K562 (cell line): ENCODE measurements around the gene ZC3H11A. TPM values are rescaled to one million over a fixed set of nuclear protein-coding genes. Genes with fewer than 3 reads are reported as not detected.

Experiments
- CBFA2T2 ChIP-seq: fragments of 450-650 bp; conservative IDR thresholded peaks from 2 replicates; pipeline ENCODE4 v1.6.1; 2017; ENCODE audit warnings: mild to moderate bottlenecking
- ESRRB ChIP-seq: fragments of 250-450 bp; sonication (Bioruptor Pico); IDR thresholded peaks from 2 replicates; pipeline ENCODE4 v1.5.0; 2020; ENCODE audit warnings: mild to moderate bottlenecking, moderate library complexity, borderline replicate concordance
- ETS2 ChIP-seq: IDR thresholded peaks from 2 replicates; pipeline ENCODE4 v1.6.1; 2016; ENCODE audit warnings: borderline replicate concordance, missing genetic modification characterization, mild to moderate bottlenecking, moderate library complexity, missing compliant biosample characterization; ENCODE audit not compliant: poor library complexity, severe bottlenecking
- LARP7 ChIP-seq: fragments of 450-650 bp; IDR thresholded peaks from 2 replicates; pipeline ENCODE4 v1.6.1; 2016
- MAFF ChIP-seq: IDR thresholded peaks from 2 replicates; pipeline ENCODE4 v1.6.1; 2012; ENCODE audit warnings: low read length, improper control_type of control experiment
- NONO ChIP-seq, 2 experiments: fragments of 200-400 bp in 1 of 2; fragments of 450-650 bp in 1 of 2; formaldehyde crosslinking in 1 of 2; IDR thresholded peaks; 2 replicates each; pipeline ENCODE4 v1.6.1; 2017; ENCODE audit warnings: low read depth in 2 of 2, mild to moderate bottlenecking in 2 of 2, moderate library complexity in 2 of 2, low read length in 1 of 2
- POLR2AphosphoS5 ChIP-seq: IDR thresholded peaks from 2 replicates; pipeline ENCODE4 v1.6.1; 2011; ENCODE audit warnings: mild to moderate bottlenecking, low read depth, low read length, moderate library complexity; ENCODE audit not compliant: control insufficient read depth, insufficient read depth
- SLC30A9 ChIP-seq: fragments of 250-450 bp; sonication (Bioruptor Pico); IDR thresholded peaks from 2 replicates; pipeline ENCODE4 v1.8.0; 2022; ENCODE audit warnings: mild to moderate bottlenecking, moderate library complexity
- ZKSCAN3 ChIP-seq: fragments of 250-450 bp; sonication (Bioruptor Pico); IDR thresholded peaks from 2 replicates; pipeline ENCODE4 v1.4.0; 2020
- ZNF507 ChIP-seq: conservative IDR thresholded peaks from 2 replicates; pipeline ENCODE4 v1.6.1; 2017; ENCODE audit warnings: missing genetic modification characterization, missing compliant biosample characterization
- polyA plus RNA-seq, 8 experiments: library from polyadenylated mRNA; depleted of rRNA in 4 of 8; stranded (reverse) in 5 of 8; unstranded in 3 of 8; fragments of >200 nt; fragmentation: Nextera tagmentation in 2 of 8; fragmentation: Illumina TruSeq in 1 of 8; extraction: Ambion mirVana in 2 of 8; extraction: Trizol in 1 of 8; gene quantifications; 2 replicates each; pipeline versions ENCODE4 v1.2.1 to v1.2.3, GENCODE V29; 2011 to 2014; ENCODE audit warnings: inconsistent platforms in 1 of 8, missing spikeins in 1 of 8
- total RNA-seq, 7 experiments: library from RNA; depleted of rRNA in 6 of 7; stranded (reverse); fragments of >200 nt in 6 of 7; fragmentation: Illumina TruSeq in 2 of 7; extraction: Trizol in 2 of 7; gene quantifications; 2 replicates each; pipeline versions ENCODE4 v1.2.1 to v1.2.3, GENCODE V29; 2011 to 2021; ENCODE audit warnings: low replicate concordance in 1 of 7
- TF ChIP-seq, protein P1 (sequence below): sonication (generic); formaldehyde crosslinking; IDR thresholded peaks from 2 replicates; pipeline ENCODE4 v1.8.1; 2023; ENCODE audit warnings: mild to moderate bottlenecking, missing genetic modification reagents
- TF ChIP-seq, protein P2 (sequence below): fragments of 450-650 bp; formaldehyde crosslinking; conservative IDR thresholded peaks from 2 replicates; pipeline ENCODE4 v1.4.0; 2022; ENCODE audit warnings: mild to moderate bottlenecking, missing genetic modification characterization
- TF ChIP-seq, protein P3 (sequence below): fragments of 450-650 bp; formaldehyde crosslinking; IDR thresholded peaks from 2 replicates; pipeline ENCODE4 v1.4.0; 2020; ENCODE audit warnings: mild to moderate bottlenecking, moderate library complexity

The ZC3H11A gene
- total and polyA plus RNA-seq, 9 of the 15 experiments (the other 6 are each of a cell fraction or from before 2014, with no cell fraction given) = 34.2 to 137 (median 102) TPM

DNA sequence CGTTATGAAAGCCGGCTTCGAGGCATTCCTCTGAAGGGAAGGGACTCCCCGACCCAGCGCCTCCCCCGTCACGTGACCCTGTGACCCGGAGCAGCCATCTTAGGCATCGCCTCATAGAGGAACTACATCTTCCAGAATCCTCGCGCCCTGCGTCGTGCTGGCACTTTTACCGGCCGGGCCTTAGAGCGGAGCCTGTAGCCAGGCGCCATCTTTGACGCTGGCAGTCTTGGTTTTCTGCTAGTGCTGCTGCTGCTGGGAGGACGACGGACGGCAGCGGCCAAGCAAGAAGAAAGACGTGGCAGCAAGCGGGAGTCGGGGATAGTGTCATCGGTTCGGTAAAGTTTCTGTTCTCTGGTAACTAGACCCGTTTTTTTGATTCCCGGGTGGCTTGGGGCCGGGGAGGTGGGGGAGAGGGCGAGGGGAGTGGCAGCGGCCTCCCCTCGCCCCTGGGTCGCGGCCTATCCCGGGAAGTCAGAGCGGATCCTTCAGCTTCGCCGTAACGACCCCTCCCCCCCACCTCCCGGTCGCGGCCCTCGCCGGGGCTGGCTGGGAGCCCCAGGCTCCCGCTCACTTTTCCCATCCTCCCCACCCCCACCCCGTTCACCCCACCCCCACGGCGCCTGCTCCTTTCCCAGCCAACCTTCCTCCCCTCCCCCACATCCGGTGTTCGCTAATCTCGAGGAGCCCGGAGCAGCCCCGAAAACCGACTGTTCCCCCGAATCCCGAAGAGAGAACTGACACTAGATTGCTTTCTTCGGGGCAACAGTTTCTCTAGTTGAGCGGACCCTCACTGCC is at the start of gene ZC3H11A, which contains the start of gene ZBED6 (continued):
- TF ChIP-seq, protein P1, sequence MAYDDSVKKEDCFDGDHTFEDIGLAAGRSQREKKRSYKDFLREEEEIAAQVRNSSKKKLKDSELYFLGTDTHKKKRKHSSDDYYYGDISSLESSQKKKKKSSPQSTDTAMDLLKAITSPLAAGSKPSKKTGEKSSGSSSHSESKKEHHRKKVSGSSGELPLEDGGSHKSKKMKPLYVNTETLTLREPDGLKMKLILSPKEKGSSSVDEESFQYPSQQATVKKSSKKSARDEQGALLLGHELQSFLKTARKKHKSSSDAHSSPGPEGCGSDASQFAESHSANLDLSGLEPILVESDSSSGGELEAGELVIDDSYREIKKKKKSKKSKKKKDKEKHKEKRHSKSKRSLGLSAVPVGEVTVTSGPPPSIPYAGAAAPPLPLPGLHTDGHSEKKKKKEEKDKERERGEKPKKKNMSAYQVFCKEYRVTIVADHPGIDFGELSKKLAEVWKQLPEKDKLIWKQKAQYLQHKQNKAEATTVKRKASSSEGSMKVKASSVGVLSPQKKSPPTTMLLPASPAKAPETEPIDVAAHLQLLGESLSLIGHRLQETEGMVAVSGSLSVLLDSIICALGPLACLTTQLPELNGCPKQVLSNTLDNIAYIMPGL (CRISPR knock-in tag) = no peak; the same call in 1 of the 2 replicates
- TF ChIP-seq SLC30A9 (no peak), ETS2 (tag) (no peak), ESRRB (no peak), NONO (IDR thresholded peaks at IDR 0.05; ENCODE audit: low read depth in 2 of 2, low read length in 1 of 2) (no peak), LARP7 (no peak), ZNF507 (tag) (no peak), POLR2AphosphoS5 (peak; percentile 80), ZKSCAN3 (CRISPR knock-in tag) (no peak), MAFF (no peak), CBFA2T2 (peak; percentile 96)
- TF ChIP-seq, protein P2, sequence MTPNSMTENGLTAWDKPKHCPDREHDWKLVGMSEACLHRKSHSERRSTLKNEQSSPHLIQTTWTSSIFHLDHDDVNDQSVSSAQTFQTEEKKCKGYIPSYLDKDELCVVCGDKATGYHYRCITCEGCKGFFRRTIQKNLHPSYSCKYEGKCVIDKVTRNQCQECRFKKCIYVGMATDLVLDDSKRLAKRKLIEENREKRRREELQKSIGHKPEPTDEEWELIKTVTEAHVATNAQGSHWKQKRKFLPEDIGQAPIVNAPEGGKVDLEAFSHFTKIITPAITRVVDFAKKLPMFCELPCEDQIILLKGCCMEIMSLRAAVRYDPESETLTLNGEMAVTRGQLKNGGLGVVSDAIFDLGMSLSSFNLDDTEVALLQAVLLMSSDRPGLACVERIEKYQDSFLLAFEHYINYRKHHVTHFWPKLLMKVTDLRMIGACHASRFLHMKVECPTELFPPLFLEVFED (CRISPR knock-in tag) = peak; percentile 73; the same call in 1 of the 2 replicates
- TF ChIP-seq, protein P3, sequence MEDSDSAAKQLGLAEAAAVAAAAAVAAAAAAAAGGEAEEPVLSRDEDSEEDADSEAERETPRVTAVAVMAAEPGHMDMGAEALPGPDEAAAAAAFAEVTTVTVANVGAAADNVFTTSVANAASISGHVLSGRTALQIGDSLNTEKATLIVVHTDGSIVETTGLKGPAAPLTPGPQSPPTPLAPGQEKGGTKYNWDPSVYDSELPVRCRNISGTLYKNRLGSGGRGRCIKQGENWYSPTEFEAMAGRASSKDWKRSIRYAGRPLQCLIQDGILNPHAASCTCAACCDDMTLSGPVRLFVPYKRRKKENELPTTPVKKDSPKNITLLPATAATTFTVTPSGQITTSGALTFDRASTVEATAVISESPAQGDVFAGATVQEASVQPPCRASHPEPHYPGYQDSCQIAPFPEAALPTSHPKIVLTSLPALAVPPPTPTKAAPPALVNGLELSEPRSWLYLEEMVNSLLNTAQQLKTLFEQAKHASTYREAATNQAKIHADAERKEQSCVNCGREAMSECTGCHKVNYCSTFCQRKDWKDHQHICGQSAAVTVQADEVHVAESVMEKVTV (CRISPR knock-in tag) = 0 out of 2 replicates have a peak, but pooled peaks have one; percentile 8
